ENCODE data around the gene C12orf57.

C12orf57 gene

GRCh38 chr12:6909421-6910145 is 34.2 kb upstream of the C12orf57 start:
- Histone ChIP-seq H3K36me3 (ENCODE audit: insufficient read depth, low read length) (no peaks in the 10 kb centered on the region), H3K9ac (ENCODE audit: low read depth, low read length) (no peak overlapping the region), H3K27me3 (ENCODE audit: control insufficient read depth, insufficient read depth, low read length) (no peaks in the 10 kb centered on the region), H3K4me2 (ENCODE audit: low read length) (no peak overlapping the region), H3K9me3 (replicated peaks; ENCODE audit: low read length) (no peaks in the 10 kb centered on the region), H3K4me1 (ENCODE audit: control insufficient read depth, insufficient read depth, low read length) (peaks cover 11% of the 10 kb centered on the region), H3K4me3 (ENCODE audit: low read length) (no peak overlapping the region)

- Histone ChIP-seq H3K27me3 (ENCODE audit: control insufficient read depth, insufficient read depth, low read length) (no peaks in the 10 kb centered on the region), H3K36me3 (ENCODE audit: insufficient read depth, low read length) (peaks cover 6% of the 10 kb centered on the region), H3K9ac (ENCODE audit: low read depth, low read length) (no peak overlapping the region), H3K4me1 (ENCODE audit: control insufficient read depth, insufficient read depth, low read length) (peaks cover 18% of the 10 kb centered on the region), H3K4me2 (ENCODE audit: low read length) (no peak overlapping the region), H3K4me3 (ENCODE audit: low read length) (no peak overlapping the region), H3K9me3 (replicated peaks; ENCODE audit: low read length) (no peaks in the 10 kb centered on the region)
These were observed 31.5 kb upstream of the C12orf57 start for GRCh38 chr12:6912164-6912935.

GRCh38 chr12:6914246-6914946 is 29.4 kb upstream of the C12orf57 start, which contains the start of gene ENO2:
ENO2 (plus strand) TSS chr12:6914580; CDS start chr12:6915833, 1,253 bp downstream.
- no peaks in the 10 kb centered on the region for H3K27me3 ChIP-seq (ENCODE audit: control insufficient read depth, insufficient read depth, low read length)
- no peaks in the 10 kb centered on the region for H3K9me3 ChIP-seq (replicated peaks; ENCODE audit: low read length)
- H3K36me3 ChIP-seq (ENCODE audit: insufficient read depth, low read length), result peaks cover 10% of the 10 kb centered on the region
- peaks cover 22% of the 10 kb centered on the region for H3K4me1 ChIP-seq (ENCODE audit: control insufficient read depth, insufficient read depth, low read length)
- H3K9ac ChIP-seq (ENCODE audit: low read depth, low read length), result peak within 1 kb of the TSS; percentile 72
- peak within 1 kb of the TSS; percentile 85 for H3K4me3 ChIP-seq (ENCODE audit: low read length)
- H3K4me2 ChIP-seq (ENCODE audit: low read length), result peak within 1 kb of the TSS; percentile 92

GRCh38 chr12:6914947-6915788 is 28.7 kb upstream of the C12orf57 start:
- no peaks in the 10 kb centered on the region for H3K9me3 ChIP-seq (replicated peaks; ENCODE audit: low read length)
- H3K4me2 ChIP-seq (ENCODE audit: low read length), result peak overlapping the region; percentile 92
- peaks cover 22% of the 10 kb centered on the region for H3K4me1 ChIP-seq (ENCODE audit: control insufficient read depth, insufficient read depth, low read length)
- H3K4me3 ChIP-seq (ENCODE audit: low read length), result peak overlapping the region; percentile 85
- no peaks in the 10 kb centered on the region for H3K27me3 ChIP-seq (ENCODE audit: control insufficient read depth, insufficient read depth, low read length)
- peaks cover 10% of the 10 kb centered on the region for H3K36me3 ChIP-seq (ENCODE audit: insufficient read depth, low read length)
- peak overlapping the region; percentile 72 for H3K9ac ChIP-seq (ENCODE audit: low read depth, low read length)

- peak overlapping the region; percentile 85 for H3K4me3 ChIP-seq (ENCODE audit: low read length)
- peaks cover 22% of the 10 kb centered on the region for H3K4me1 ChIP-seq (ENCODE audit: control insufficient read depth, insufficient read depth, low read length)
- H3K9me3 ChIP-seq (replicated peaks; ENCODE audit: low read length), result no peaks in the 10 kb centered on the region
- peak overlapping the region; percentile 92 for H3K4me2 ChIP-seq (ENCODE audit: low read length)
- H3K9ac ChIP-seq (ENCODE audit: low read depth, low read length), result no peak overlapping the region
- H3K27me3 ChIP-seq (ENCODE audit: control insufficient read depth, insufficient read depth, low read length), result no peaks in the 10 kb centered on the region
- peaks cover 10% of the 10 kb centered on the region for H3K36me3 ChIP-seq (ENCODE audit: insufficient read depth, low read length)
These were observed 28.0 kb upstream of the C12orf57 start for GRCh38 chr12:6915789-6916285.

GRCh38 chr12:6916426-6917200 is 27.2 kb upstream of the C12orf57 start:
- H3K9me3 ChIP-seq (replicated peaks; ENCODE audit: low read length), result no peaks in the 10 kb centered on the region
- no peaks in the 10 kb centered on the region for H3K27me3 ChIP-seq (ENCODE audit: control insufficient read depth, insufficient read depth, low read length)
- H3K4me2 ChIP-seq (ENCODE audit: low read length), result no peak overlapping the region
- no peak overlapping the region for H3K4me3 ChIP-seq (ENCODE audit: low read length)
- H3K36me3 ChIP-seq (ENCODE audit: insufficient read depth, low read length), result peaks cover 10% of the 10 kb centered on the region
- H3K4me1 ChIP-seq (ENCODE audit: control insufficient read depth, insufficient read depth, low read length), result peaks cover 22% of the 10 kb centered on the region
- no peak overlapping the region for H3K9ac ChIP-seq (ENCODE audit: low read depth, low read length)

GRCh38 chr12:6917491-6918231 is 26.2 kb upstream of the C12orf57 start:
- Histone ChIP-seq H3K4me2 (ENCODE audit: low read length) (no peak overlapping the region), H3K4me1 (ENCODE audit: control insufficient read depth, insufficient read depth, low read length) (peaks cover 22% of the 10 kb centered on the region), H3K9me3 (replicated peaks; ENCODE audit: low read length) (no peaks in the 10 kb centered on the region), H3K27me3 (ENCODE audit: control insufficient read depth, insufficient read depth, low read length) (no peaks in the 10 kb centered on the region), H3K9ac (ENCODE audit: low read depth, low read length) (no peak overlapping the region), H3K4me3 (ENCODE audit: low read length) (no peak overlapping the region), H3K36me3 (ENCODE audit: insufficient read depth, low read length) (peaks cover 20% of the 10 kb centered on the region)

GRCh38 chr12:6919588-6919987 is 24.2 kb upstream of the C12orf57 start:
- Histone ChIP-seq H3K4me3 (ENCODE audit: low read length) (no peak overlapping the region), H3K4me1 (ENCODE audit: control insufficient read depth, insufficient read depth, low read length) (peaks cover 20% of the 10 kb centered on the region), H3K36me3 (ENCODE audit: insufficient read depth, low read length) (peaks cover 21% of the 10 kb centered on the region), H3K9ac (ENCODE audit: low read depth, low read length) (no peak overlapping the region), H3K9me3 (replicated peaks; ENCODE audit: low read length) (no peaks in the 10 kb centered on the region), H3K4me2 (ENCODE audit: low read length) (no peak overlapping the region), H3K27me3 (ENCODE audit: control insufficient read depth, insufficient read depth, low read length) (no peaks in the 10 kb centered on the region)

- no peak overlapping the region for H3K9ac ChIP-seq (ENCODE audit: low read depth, low read length)
- H3K4me3 ChIP-seq (ENCODE audit: low read length), result no peak overlapping the region
- no peaks in the 10 kb centered on the region for H3K9me3 ChIP-seq (replicated peaks; ENCODE audit: low read length)
- no peak overlapping the region for H3K4me2 ChIP-seq (ENCODE audit: low read length)
- peaks cover 20% of the 10 kb centered on the region for H3K36me3 ChIP-seq (ENCODE audit: insufficient read depth, low read length)
- no peaks in the 10 kb centered on the region for H3K27me3 ChIP-seq (ENCODE audit: control insufficient read depth, insufficient read depth, low read length)
- H3K4me1 ChIP-seq (ENCODE audit: control insufficient read depth, insufficient read depth, low read length), result peaks cover 32% of the 10 kb centered on the region
These were observed 22.3 kb upstream of the C12orf57 start for GRCh38 chr12:6921539-6921938.

Data from skeletal muscle satellite cell (primary cell).